NCI-H345 (cell line): ENCODE measurements around the gene SCN3A.

Source experiments
- DNase-seq: peaks from one replicate; lab custom pipeline; 2025; lab: John Stamatoyannopoulos, UW

SCN3A gene

GRCh38 chr2:165203689-165204559 is at the start of gene SCN3A:
SCN3A (minus strand) TSS chr2:165204050; CDS start chr2:165176394, 27,656 bp downstream.
- DNase-seq: peak; percentile 81

- DNase-seq: no peak
These were observed 49.3 kb upstream of the SCN3A start for GRCh38 chr2:165253178-165253577.

GRCh38 chr2:165251366-165251765 is 47.5 kb upstream of the SCN3A start:
- no peak for DNase-seq

GRCh38 chr2:165248238-165248637 is 44.4 kb upstream of the SCN3A start:
- DNase-seq: no peak

- DNase-seq: no peak
These were observed 41.4 kb upstream of the SCN3A start for GRCh38 chr2:165245081-165245793.

- DNase-seq: no peak
These were observed 37.1 kb upstream of the SCN3A start for GRCh38 chr2:165240916-165241315.

- DNase-seq: peak; percentile 38
These were observed 36.1 kb upstream of the SCN3A start for GRCh38 chr2:165239856-165240515.

- peak; percentile 80 for DNase-seq
These were observed 35.4 kb upstream of the SCN3A start, which contains the start of gene SCN2A for GRCh38 chr2:165239230-165239629. SCN2A (plus strand) TSS chr2:165239414; CDS start chr2:165295824, 56,410 bp downstream.

- no peak for DNase-seq
These were observed 34.4 kb upstream of the SCN3A start for GRCh38 chr2:165238295-165238694.

GRCh38 chr2:165237056-165237455 is 33.2 kb upstream of the SCN3A start:
- DNase-seq: no peak

- DNase-seq: no peak
These were observed 23.7 kb upstream of the SCN3A start for GRCh38 chr2:165227571-165227970.

GRCh38 chr2:165224941-165225340 is 21.1 kb upstream of the SCN3A start:
- no peak for DNase-seq

- DNase-seq: no peak
These were observed 15.6 kb upstream of the SCN3A start for GRCh38 chr2:165219481-165219880.

GRCh38 chr2:165214093-165214492 is 10.2 kb upstream of the SCN3A start:
- no peak for DNase-seq

GRCh38 chr2:165208094-165208493 is 4.2 kb upstream of the SCN3A start:
- DNase-seq: no peak

- DNase-seq: no peak
These were observed 2.0 kb upstream of the SCN3A start for GRCh38 chr2:165205865-165206264.

- DNase-seq: no peak
These were observed 1.6 kb downstream of the SCN3A start for GRCh38 chr2:165202239-165202638.

- DNase-seq: no peak
These were observed 5.7 kb downstream of the SCN3A start for GRCh38 chr2:165198181-165198580.

GRCh38 chr2:165197346-165197745 is 6.5 kb downstream of the SCN3A start:
- peak; percentile 30 for DNase-seq

- DNase-seq: no peak
These were observed 7.4 kb downstream of the SCN3A start for GRCh38 chr2:165196411-165196810.

GRCh38 chr2:165193178-165193777 is 10.6 kb downstream of the SCN3A start:
- peak; percentile 88 for DNase-seq

- no peak for DNase-seq
These were observed 11.1 kb downstream of the SCN3A start for GRCh38 chr2:165192729-165193128.
